T-helper 1 cell treated with Interleukin-12 subunit alpha and Interleukin-12 subunit beta and Interleukin-4 antibody, amounts not matched to agents 30 ng/mL and 1 ng/mL, for 36 hours (primary cell): ENCODE measurements around the gene GALR2. TPM values are rescaled to one million over a fixed set of nuclear protein-coding genes. Genes with fewer than 3 reads are reported as not detected.

Experiments
- intact Hi-C: fragments of 100-400 bp; cut with micrococcal nuclease; formaldehyde crosslinking; loops from one replicate; pipeline ENCODE4 v1.15.1; 2024
- total RNA-seq: library from RNA; stranded (reverse); gene quantifications from 2 replicates; pipeline ENCODE4 v1.2.3, GENCODE V29; 2022

The GALR2 gene
- total RNA-seq, 1 donor from 2014 or later, result 0.86 TPM

DNA sequence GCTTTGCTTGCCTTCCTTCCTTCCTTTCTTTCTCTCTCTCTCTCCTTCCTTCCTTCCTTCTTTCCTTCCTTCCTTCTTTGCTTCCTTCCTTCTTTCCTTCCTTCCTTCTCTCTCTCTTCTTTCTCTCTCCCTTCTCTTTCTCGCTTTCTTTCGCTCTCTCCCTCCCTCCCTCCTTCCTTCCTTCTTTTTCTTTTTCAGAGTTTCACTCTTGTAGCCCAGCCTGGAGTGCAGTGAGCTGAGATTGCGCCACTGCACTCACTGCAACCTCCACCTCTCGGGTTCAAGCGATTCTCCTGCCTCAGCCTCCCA, 48.6 kb downstream of the GALR2 start:
- intact Hi-C loops, result no loop called here

DNA sequence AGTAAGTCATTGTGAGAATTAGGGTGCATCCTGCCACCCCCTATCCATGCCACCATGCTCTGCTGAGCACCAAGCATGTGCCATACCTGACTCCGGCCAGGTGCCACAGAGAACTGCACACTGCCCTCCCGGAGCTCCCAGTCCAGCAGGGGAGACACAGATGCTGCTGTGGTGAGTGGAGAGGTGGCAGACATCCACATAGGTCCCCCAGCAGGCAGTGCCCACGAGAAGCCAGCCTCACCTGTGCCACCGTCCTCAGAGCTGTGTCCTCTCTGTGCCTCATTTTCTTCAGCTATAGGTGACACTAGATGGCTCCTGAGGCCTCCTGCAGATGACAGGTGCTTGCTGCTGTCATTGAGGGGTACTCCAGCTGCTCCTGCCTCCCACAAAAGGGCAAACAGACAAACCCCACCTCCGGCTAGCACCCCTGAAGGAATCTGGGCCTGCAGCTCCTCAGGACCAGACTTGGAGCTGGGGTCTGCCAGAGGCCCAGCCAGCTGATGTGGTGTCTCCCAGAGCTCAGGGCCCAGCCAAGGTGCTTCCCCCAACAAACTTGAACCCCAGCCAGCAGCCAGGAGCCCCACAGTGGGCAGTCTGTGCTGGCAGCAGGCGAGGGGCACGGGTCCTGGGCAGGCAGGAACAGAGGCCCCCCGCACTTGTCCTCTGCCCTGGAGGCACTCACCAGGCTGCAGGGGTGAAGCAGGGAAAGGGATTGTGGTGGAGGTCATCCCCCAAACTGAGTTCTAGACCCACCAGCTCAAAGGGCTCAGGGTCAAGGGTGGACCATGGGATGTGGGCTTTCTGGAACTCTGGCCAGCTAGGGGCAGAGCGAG, 49.4 kb downstream of the GALR2 start:
- intact Hi-C loops, result no loop called here

DNA sequence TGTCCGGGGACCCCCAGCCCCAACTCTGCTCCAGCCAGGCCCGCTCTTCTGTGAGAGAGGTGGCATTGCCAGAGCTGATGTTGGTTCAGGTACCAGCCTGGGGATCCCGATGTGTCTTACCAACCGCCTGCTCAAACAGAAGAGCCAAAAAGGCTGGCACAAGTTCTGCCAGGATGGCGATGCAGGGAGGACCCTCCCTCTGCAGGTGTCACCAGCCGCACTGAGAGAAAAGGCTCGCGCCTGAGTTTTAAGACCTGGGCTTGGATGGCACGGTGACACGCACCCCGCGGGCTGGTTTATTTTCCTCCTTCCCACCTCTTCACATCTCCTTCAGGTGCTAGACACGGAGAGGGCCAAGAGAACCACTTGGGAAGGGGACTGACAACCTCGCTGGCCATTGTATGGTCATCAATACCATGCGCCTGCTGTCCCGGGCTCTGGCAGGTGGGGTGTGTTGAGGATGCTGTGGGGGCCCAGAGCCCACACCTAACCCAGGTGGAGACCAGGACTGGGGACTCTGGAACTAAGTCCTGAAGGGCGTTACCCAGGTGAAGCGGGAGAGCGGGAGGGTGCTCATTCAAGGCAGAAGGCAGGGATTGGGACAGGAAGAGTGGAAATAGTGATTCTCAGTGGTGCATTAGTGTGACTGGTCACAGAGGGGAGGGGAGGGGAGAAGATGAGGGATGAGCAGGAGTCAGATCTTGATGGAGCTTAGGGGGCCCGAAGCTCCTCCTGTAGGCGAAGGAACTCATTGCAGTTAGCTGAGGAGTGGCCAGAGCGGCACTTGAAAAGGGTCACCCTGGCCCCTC, 50.2 kb downstream of the GALR2 start:
- intact Hi-C loops, result no loop called here

DNA sequence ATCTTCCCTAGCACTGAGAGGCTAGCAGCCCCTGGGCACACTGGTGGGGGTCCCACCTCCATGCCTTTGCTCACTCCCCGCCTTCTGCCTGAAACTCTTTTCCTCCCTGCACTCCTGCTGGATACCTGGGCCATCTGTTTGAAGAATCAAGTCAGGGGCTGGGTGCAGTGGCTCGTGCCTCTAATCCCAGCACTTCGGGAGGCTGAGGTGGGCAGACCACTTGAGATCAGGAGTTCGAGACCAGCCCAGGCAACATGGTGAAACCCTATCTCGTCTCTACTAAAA, 50.8 kb downstream of the GALR2 start:
- intact Hi-C loops, result no loop called here

DNA sequence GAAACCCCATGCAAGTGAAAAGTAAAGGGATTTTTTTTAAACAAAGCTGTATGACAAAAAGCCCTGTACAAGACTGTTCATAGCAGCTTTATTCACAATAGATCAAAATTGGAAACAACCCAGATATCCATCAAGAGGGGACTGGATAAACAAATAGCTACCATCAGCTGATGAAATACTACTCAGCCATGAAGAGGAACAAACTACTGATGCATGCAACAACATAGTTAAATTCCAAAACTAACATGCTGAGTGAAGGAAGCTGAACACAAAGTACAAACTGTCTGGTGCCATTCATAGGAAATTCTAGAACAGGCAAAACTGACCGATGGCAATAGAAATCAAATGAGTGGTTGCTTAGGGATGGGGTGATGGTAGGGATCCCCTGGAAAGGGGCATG, 51.3 kb downstream of the GALR2 start:
- intact Hi-C loops, result loop anchor here (2.0 kb wide), 1 partner anchor 15 kb away; the partner anchor contains the start of gene FOXJ1

Other genes with a start within 250 kb of the GALR2 start
- 203 and 219 TPM in 2 replicates for gene UNC13D, start 230.4 kb upstream of the GALR2 start, total RNA-seq
- gene WBP2, start 219.4 kb upstream of the GALR2 start, total RNA-seq, result 82.4 and 90.1 TPM in 2 replicates
- 26.4 and 26.5 TPM in 2 replicates for gene TRIM47, start 196.2 kb upstream of the GALR2 start, total RNA-seq
- gene TRIM65, start 177.8 kb upstream of the GALR2 start, total RNA-seq, result 32.7 and 35.4 TPM in 2 replicates
- 104 and 105 TPM in 2 replicates for gene MRPL38, start 169.9 kb upstream of the GALR2 start, total RNA-seq
- 21.0 and 22.2 TPM in 2 replicates for gene FBF1, start 133.7 kb upstream of the GALR2 start, total RNA-seq
- gene ACOX1, start 95.6 kb upstream of the GALR2 start, total RNA-seq, result 35.9 and 38.1 TPM in 2 replicates
- gene TEN1, start 95.5 kb upstream of the GALR2 start, total RNA-seq, result 16.6 and 16.9 TPM in 2 replicates
- 7.6 and 7.9 TPM in 2 replicates for gene CDK3, start 73.9 kb upstream of the GALR2 start, total RNA-seq
- gene EVPL, start 47.5 kb upstream of the GALR2 start, total RNA-seq, result 0.02 and 0.07 TPM in 2 replicates
- 110 and 111 TPM in 2 replicates for gene SRP68, start 2.3 kb upstream of the GALR2 start, total RNA-seq
- 1.0 TPM in 1 of 2 replicates, not detected in the other for gene ZACN, start 4.4 kb downstream of the GALR2 start, total RNA-seq
- 153 TPM in 2 replicates for gene EXOC7, start 29.0 kb downstream of the GALR2 start, total RNA-seq
- gene FOXJ1, start 66.5 kb downstream of the GALR2 start, total RNA-seq, result 0.22 and 0.32 TPM in 2 replicates
- gene RNF157, start 165.7 kb downstream of the GALR2 start, total RNA-seq, result 104 and 107 TPM in 2 replicates
- 287 and 292 TPM in 2 replicates for gene UBALD2, start 190.6 kb downstream of the GALR2 start, total RNA-seq
- gene QRICH2, start 233.5 kb downstream of the GALR2 start, total RNA-seq, result 4.2 and 5.1 TPM in 2 replicates